ENCODE results near the gene MARCHF7. TPM values are rescaled to one million over a fixed set of nuclear protein-coding genes. Genes with fewer than 3 reads are reported as not detected.

Gene MARCHF7
- total RNA-seq, 2 donors from 2014 or later = 36.6 to 36.9 TPM

GRCh38 chr2:159683817-159684216 lies 28.5 kb upstream of the MARCHF7 start:
- Histone ChIP-seq H3K9me3 (no peaks in the 10 kb centered on the region), H3K36me3 (replicated peaks in 1 of 2; ENCODE audit: insufficient read depth in 1 of 2, low read depth in 2 of 2) (no peaks in the 10 kb centered on the region), H3K27me3 (no peaks in the 10 kb centered on the region), H3K4me3 (no peak overlapping the region), H3K4me1 (no peaks in the 10 kb centered on the region), H3K27ac (no peak overlapping the region)
- DNase-seq = no peak
- TF ChIP-seq CTCF (IDR thresholded peaks at IDR 0.05) (no peak), POLR2A (IDR thresholded peaks at IDR 0.05) (no peak)
- ATAC-seq = no peak
- intact Hi-C loops (cut with DNase I) = no loop called here
- 66 to 75% methylated on average over 1 of the region's 1 CpG for WGBS, 2 donors

GRCh38 chr2:159684796-159685195 lies 27.5 kb upstream of the MARCHF7 start:
- Histone ChIP-seq H3K27ac (no peak overlapping the region), H3K27me3 (no peaks in the 10 kb centered on the region), H3K9me3 (no peaks in the 10 kb centered on the region), H3K4me1 (no peaks in the 10 kb centered on the region), H3K4me3 (no peak overlapping the region), H3K36me3 (replicated peaks in 1 of 2; ENCODE audit: insufficient read depth in 1 of 2, low read depth in 2 of 2) (no peaks in the 10 kb centered on the region)
- ATAC-seq = no peak
- DNase-seq = no peak
- intact Hi-C loops (cut with DNase I) = no loop called here
- TF ChIP-seq CTCF (IDR thresholded peaks at IDR 0.05) = no peak
- TF ChIP-seq POLR2A (IDR thresholded peaks at IDR 0.05) = no peak

GRCh38 chr2:159694500-159695040 lies 17.7 kb upstream of the MARCHF7 start:
- no peak for ATAC-seq
- 96 to 100% methylated on average over 1 of the region's 1 CpG for WGBS, 2 donors
- H3K4me3 ChIP-seq = no peak overlapping the region
- TF ChIP-seq CTCF (IDR thresholded peaks at IDR 0.05) (no peak), POLR2A (IDR thresholded peaks at IDR 0.05) (no peak)
- H3K4me1 ChIP-seq = no peaks in the 10 kb centered on the region
- no peak for DNase-seq
- H3K36me3 ChIP-seq (replicated peaks in 1 of 2; ENCODE audit: insufficient read depth in 1 of 2, low read depth in 2 of 2) = no peaks in the 10 kb centered on the region
- H3K27ac ChIP-seq = no peak overlapping the region
- intact Hi-C loops (cut with DNase I) = no loop called here
- no peaks in the 10 kb centered on the region for H3K27me3 ChIP-seq
- H3K9me3 ChIP-seq = peaks cover 0 to 5% (median 0%) of the 10 kb centered on the region in 3 donors

GRCh38 chr2:159695795-159696448 lies 16.4 kb upstream of the MARCHF7 start:
- H3K27ac ChIP-seq = no peak overlapping the region
- WGBS, 2 donors = 87 to 97% methylated on average over 4 of the region's 4 CpGs
- no peak for TF ChIP-seq POLR2A (IDR thresholded peaks at IDR 0.05)
- TF ChIP-seq CTCF (IDR thresholded peaks at IDR 0.05) = no peak

GRCh38 chr2:159703491-159703890 lies 8.8 kb upstream of the MARCHF7 start:
- intact Hi-C loops (cut with DNase I) = no loop called here
- Histone ChIP-seq H3K9me3 (no peaks in the 10 kb centered on the region), H3K27ac (no peak overlapping the region), H3K4me1 (no peaks in the 10 kb centered on the region), H3K27me3 (no peaks in the 10 kb centered on the region), H3K4me3 (no peak overlapping the region), H3K36me3 (replicated peaks in 1 of 2; ENCODE audit: insufficient read depth in 1 of 2, low read depth in 2 of 2) (no peaks in the 10 kb centered on the region)
- 89 to 96% methylated on average over 5 of the region's 5 CpGs for WGBS, 2 donors
- no peak for ATAC-seq
- DNase-seq = no peak
- TF ChIP-seq CTCF (IDR thresholded peaks at IDR 0.05) = no peak
- no peak for TF ChIP-seq POLR2A (IDR thresholded peaks at IDR 0.05)

More at GRCh38 chr2:159695795-159696448, 16.4 kb upstream of the MARCHF7 start:
- DNase-seq = no peak
- no peak overlapping the region for H3K4me3 ChIP-seq
- no peak for ATAC-seq
- peaks cover 0 to 5% (median 0%) of the 10 kb centered on the region in 3 donors for H3K9me3 ChIP-seq
- no peaks in the 10 kb centered on the region for H3K27me3 ChIP-seq
- H3K4me1 ChIP-seq = no peaks in the 10 kb centered on the region
- H3K36me3 ChIP-seq (replicated peaks in 1 of 2; ENCODE audit: insufficient read depth in 1 of 2, low read depth in 2 of 2) = no peaks in the 10 kb centered on the region
- intact Hi-C loops (cut with DNase I) = no loop called here
